ENCODE measurements around the gene TIMM13. TPM values are rescaled to one million over a fixed set of nuclear protein-coding genes. Genes with fewer than 3 reads are reported as not detected.

TIMM13 gene
- total and polyA plus RNA-seq, 2 of the 8 experiments (the other 6 are each of a cell fraction or from before 2014, with no cell fraction given), result 270 to 275 TPM

GRCh38 chr19:2444251-2445002 is 17.0 kb upstream of the TIMM13 start:
- Histone ChIP-seq H3K18ac (ENCODE audit: extremely low read depth, low read length) (no peak overlapping the region), H3K27me3 (replicated peaks in 1 of 4; ENCODE audit: control insufficient read depth in 3 of 4, extremely low read depth in 1 of 4, insufficient read depth in 3 of 4, low read length in 3 of 4) (no peaks in the 10 kb centered on the region), H3K4ac (replicated peaks; ENCODE audit: insufficient read length, low read depth, low read length) (no peak overlapping the region), H2BK12ac (ENCODE audit: low read depth, low read length) (no peak overlapping the region), H2BK20ac (ENCODE audit: low read length) (no peak overlapping the region), H3K56ac (replicated peaks; ENCODE audit: insufficient read length, low read depth, low read length) (no peak overlapping the region), H3K23me2 (ENCODE audit: low read depth, low read length) (peaks cover 4% of the 10 kb centered on the region; the same call in 1 of the 2 replicates), H2BK120ac (replicated peaks; ENCODE audit: low read depth, low read length) (no peak overlapping the region), H3K23ac (ENCODE audit: insufficient read length) (no peak overlapping the region), H2AK5ac (ENCODE audit: low read depth, low read length) (no peak overlapping the region), H3K4me2 (ENCODE audit: insufficient read depth in 1 of 2, low read depth in 2 of 2, low read length in 2 of 2) (no peak overlapping the region), H2BK15ac (ENCODE audit: low read length) (no peak overlapping the region), H2AFZ (ENCODE audit: low read length) (no peak overlapping the region), H4K8ac (ENCODE audit: extremely low read depth, insufficient read depth, low read length) (peak overlapping the region; percentile 25; the same call in 1 of the 2 replicates), H2BK5ac (ENCODE audit: low read depth, low read length) (no peak overlapping the region), H3K79me1 (ENCODE audit: low read depth, low read length) (peaks cover 17% of the 10 kb centered on the region), H3K14ac (ENCODE audit: insufficient read length) (no peak overlapping the region), H3K9ac (replicated peaks in 1 of 4; ENCODE audit: extremely low read depth in 1 of 4, low read depth in 3 of 4, low read length in 3 of 4) (no peak overlapping the region), H4K5ac (ENCODE audit: insufficient read length, low read depth, low read length) (no peak overlapping the region), H3K79me2 (ENCODE audit: control insufficient read depth in 1 of 2, insufficient read depth in 2 of 2, low read length in 2 of 2) (peaks cover 3 to 59% of the 10 kb centered on the region in 2 experiments; a peak in 3 of 4 replicates), H4K20me1 (replicated peaks in 1 of 2; ENCODE audit: control insufficient read depth in 1 of 2, insufficient read depth in 2 of 2, low read length in 2 of 2) (peaks cover 35 to 43% of the 10 kb centered on the region in 2 experiments), H4K91ac (replicated peaks; ENCODE audit: insufficient read length, low read length) (no peak overlapping the region), H3K4me1 (replicated peaks in 1 of 4; ENCODE audit: control insufficient read depth in 3 of 4, insufficient read depth in 4 of 4, low read length in 3 of 4) (peaks cover 0 to 7% (median 0%) of the 10 kb centered on the region in 4 experiments; a peak in 1 of 7 replicates), H3K4me3 (ENCODE audit: extremely low read depth in 1 of 4, insufficient read depth in 2 of 4, low read depth in 3 of 4, low read length in 4 of 4) (no peak overlapping the region), H3K9me3 (ENCODE audit: insufficient read depth in 2 of 2, low read depth in 1 of 2, low read length in 1 of 2) (no peaks in the 10 kb centered on the region), H3K27ac (ENCODE audit: low read depth, low read length) (no peak overlapping the region), H3K36me3 (ENCODE audit: control insufficient read depth in 2 of 4, insufficient read depth in 4 of 4, low read length in 3 of 4) (peaks cover 6 to 35% (median 22%) of the 10 kb centered on the region in 4 experiments)
- TF ChIP-seq POU5F1 (IDR thresholded peaks at IDR 0.05; ENCODE audit: low read depth, low read length) (no peak), SP4 (IDR thresholded peaks at IDR 0.05; ENCODE audit: low read length) (no peak), EP300 (IDR thresholded peaks at IDR 0.05; ENCODE audit: borderline replicate concordance in 1 of 2, low read depth in 2 of 2, low read length in 2 of 2) (no peak)
- ChIA-PET POLR2A (ENCODE audit: partially characterized antibody) (interaction anchor here (9.5 kb wide), 1 partner anchor 17 kb away, joined by 84 read pairs; the partner anchor contains the start of gene TIMM13), CTCF (ENCODE audit: partially characterized antibody) (interaction anchor here (0.6 to 1.5 kb wide), 3 partner anchors 22 to 167 kb away, joined by 3 to 4 read pairs (median 3); no protein-coding TSS in a partner anchor)
- 92% methylated on average over 34 of the region's 34 CpGs; no CpG with 5 or more reads in 1 of the 2 experiments for WGBS, 2 experiments (ENCODE audit: extremely low coverage in 1 of 2, insufficient coverage in 1 of 2, insufficient read length in 1 of 2, insufficient replicate concordance in 2 of 2, low coverage in 1 of 2, low lambda C conversion rate in 2 of 2, missing lambda C conversion rate in 1 of 2)
- no peak for DNase-seq (ENCODE audit: low read depth in 1 of 2, low spot score in 2 of 2)
- FAIRE-seq, result no peak

Measured in H1 (cell line).